ENCODE data around the gene ZNF2.

DNA sequence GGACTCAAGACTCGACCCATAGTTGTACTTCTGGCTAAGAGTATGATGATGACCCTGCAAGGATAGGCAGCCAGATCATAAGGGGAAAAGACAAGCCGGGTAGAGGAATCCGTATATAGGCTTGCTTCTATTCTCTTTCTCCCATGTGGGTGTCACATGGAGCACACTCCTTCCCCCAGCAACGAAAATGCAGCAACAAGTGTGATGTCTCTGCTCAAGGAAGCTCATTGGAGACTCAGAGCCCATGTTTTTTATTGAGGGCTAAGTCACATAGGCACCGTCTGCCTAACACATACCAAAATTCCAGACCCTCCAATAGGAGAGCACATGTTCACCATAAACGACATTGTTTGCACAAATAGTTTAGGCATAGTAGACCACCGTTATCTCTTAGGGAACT lies 6.3 kb downstream of the ZNF2 start:
- TF ChIP-seq JUNB (IDR thresholded peaks at IDR 0.05), result no peak
- TF ChIP-seq JUN (IDR thresholded peaks at IDR 0.05), result no peak
- TF ChIP-seq CTCF (IDR thresholded peaks at IDR 0.05), result no peak
- no peak for TF ChIP-seq EHMT2 (IDR thresholded peaks at IDR 0.05; ENCODE audit: low read depth)
- TF ChIP-seq RAD21 (conservative IDR thresholded peaks at IDR 0.05 in 1 of 2, IDR thresholded peaks at IDR 0.05 in 1 of 2), result no peak
- no peak for TF ChIP-seq HDAC2 (IDR thresholded peaks at IDR 0.05)
- no peak for TF ChIP-seq RFX5 (IDR thresholded peaks at IDR 0.05)
- no peak for TF ChIP-seq ZSCAN20 (CRISPR knock-in tag; IDR thresholded peaks at IDR 0.05)
- no peak for TF ChIP-seq BHLHE40 (IDR thresholded peaks at IDR 0.05; ENCODE audit: low read depth, low read length)
- no peak for TF ChIP-seq MYC (IDR thresholded peaks at IDR 0.05; ENCODE audit: borderline replicate concordance, low read length)
- TF ChIP-seq, protein P1, sequence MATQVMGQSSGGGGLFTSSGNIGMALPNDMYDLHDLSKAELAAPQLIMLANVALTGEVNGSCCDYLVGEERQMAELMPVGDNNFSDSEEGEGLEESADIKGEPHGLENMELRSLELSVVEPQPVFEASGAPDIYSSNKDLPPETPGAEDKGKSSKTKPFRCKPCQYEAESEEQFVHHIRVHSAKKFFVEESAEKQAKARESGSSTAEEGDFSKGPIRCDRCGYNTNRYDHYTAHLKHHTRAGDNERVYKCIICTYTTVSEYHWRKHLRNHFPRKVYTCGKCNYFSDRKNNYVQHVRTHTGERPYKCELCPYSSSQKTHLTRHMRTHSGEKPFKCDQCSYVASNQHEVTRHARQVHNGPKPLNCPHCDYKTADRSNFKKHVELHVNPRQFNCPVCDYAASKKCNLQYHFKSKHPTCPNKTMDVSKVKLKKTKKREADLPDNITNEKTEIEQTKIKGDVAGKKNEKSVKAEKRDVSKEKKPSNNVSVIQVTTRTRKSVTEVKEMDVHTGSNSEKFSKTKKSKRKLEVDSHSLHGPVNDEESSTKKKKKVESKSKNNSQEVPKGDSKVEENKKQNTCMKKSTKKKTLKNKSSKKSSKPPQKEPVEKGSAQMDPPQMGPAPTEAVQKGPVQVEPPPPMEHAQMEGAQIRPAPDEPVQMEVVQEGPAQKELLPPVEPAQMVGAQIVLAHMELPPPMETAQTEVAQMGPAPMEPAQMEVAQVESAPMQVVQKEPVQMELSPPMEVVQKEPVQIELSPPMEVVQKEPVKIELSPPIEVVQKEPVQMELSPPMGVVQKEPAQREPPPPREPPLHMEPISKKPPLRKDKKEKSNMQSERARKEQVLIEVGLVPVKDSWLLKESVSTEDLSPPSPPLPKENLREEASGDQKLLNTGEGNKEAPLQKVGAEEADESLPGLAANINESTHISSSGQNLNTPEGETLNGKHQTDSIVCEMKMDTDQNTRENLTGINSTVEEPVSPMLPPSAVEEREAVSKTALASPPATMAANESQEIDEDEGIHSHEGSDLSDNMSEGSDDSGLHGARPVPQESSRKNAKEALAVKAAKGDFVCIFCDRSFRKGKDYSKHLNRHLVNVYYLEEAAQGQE (IDR thresholded peaks at IDR 0.05), result no peak
